ENCODE data around the gene CLHC1. TPM values are rescaled to one million over a fixed set of nuclear protein-coding genes. Genes with fewer than 3 reads are reported as not detected.

CLHC1 gene
- total and polyA plus RNA-seq, 2 donors (not counting 1 experiment from before 2014, with no cell fraction given) = 6.5 to 11.9 TPM

DNA sequence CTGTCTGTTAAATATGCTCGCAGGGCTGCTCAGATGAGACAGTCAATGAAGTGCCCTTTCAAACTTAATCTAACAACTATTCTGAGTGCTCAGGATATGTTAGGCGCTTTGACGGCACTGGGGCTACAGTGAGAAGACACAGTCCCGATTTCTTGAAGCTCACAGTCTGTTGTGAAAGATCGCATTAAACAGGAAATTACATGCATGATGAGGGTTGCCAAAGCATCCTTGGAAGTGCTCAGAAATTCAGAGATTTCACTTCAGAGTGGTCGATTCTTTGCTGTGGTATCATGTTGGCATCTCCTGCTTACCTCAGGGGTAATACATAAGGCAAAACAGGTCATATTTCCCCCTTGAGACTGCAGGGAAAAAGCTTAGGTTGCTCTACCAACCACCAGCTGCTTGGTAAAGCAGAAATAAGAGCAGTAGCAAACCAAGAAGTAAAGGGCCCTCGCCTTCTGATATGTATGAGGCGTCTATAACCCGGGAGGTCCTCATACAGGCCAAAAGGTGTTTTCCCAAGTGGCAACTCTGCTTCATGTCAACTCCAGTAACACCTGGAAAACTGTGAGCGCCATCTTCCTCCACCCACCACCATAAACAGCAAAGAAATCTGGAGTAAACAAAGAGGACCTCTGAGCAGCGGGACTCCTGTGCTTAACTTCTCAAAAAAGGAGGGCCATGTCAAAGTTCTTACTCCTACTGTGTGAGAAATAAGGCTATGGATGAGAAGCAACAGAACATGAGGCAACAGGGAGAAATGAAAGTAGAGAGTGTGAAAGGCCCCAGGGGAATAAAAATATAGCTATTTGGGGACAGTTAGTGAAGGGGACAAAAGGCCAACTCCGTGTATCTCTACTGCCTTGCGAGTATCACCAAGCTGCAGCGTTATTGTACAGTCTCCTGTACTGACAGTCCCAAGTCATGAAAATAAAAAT is 79.3 kb downstream of the CLHC1 start:
- Histone ChIP-seq H3K36me3 (ENCODE audit: control insufficient read depth, insufficient read depth, low read length) (no peaks in the 10 kb centered on the region), H3K4me2 (ENCODE audit: extremely low read depth, insufficient read depth, low read length) (no peak overlapping the region), H3K9me3 (ENCODE audit: control insufficient read depth, insufficient read depth, low read depth, low read length) (no peaks in the 10 kb centered on the region), H3K27me3 (ENCODE audit: control insufficient read depth, insufficient read depth, low read length) (no peaks in the 10 kb centered on the region), H3K79me2 (ENCODE audit: control insufficient read depth, insufficient read depth, low read length) (no peaks in the 10 kb centered on the region), H2AFZ (ENCODE audit: low read length) (no peak overlapping the region), H3K9ac (ENCODE audit: insufficient read depth, low read length) (no peak overlapping the region), H3K27ac (ENCODE audit: insufficient read depth, low read length) (no peak overlapping the region), H3K4me1 (ENCODE audit: control insufficient read depth, extremely low read depth, insufficient read depth, low read length) (peaks cover 40% of the 10 kb centered on the region), H3K4me3 (replicated peaks in 1 of 4; ENCODE audit: control extremely low read depth in 1 of 4, insufficient read depth in 1 of 4, low read depth in 3 of 4, low read length in 4 of 4) (no peak overlapping the region), H4K20me1 (ENCODE audit: control insufficient read depth, extremely low read depth, insufficient read depth, low read length) (no peaks in the 10 kb centered on the region)
- TF ChIP-seq, protein P1, sequence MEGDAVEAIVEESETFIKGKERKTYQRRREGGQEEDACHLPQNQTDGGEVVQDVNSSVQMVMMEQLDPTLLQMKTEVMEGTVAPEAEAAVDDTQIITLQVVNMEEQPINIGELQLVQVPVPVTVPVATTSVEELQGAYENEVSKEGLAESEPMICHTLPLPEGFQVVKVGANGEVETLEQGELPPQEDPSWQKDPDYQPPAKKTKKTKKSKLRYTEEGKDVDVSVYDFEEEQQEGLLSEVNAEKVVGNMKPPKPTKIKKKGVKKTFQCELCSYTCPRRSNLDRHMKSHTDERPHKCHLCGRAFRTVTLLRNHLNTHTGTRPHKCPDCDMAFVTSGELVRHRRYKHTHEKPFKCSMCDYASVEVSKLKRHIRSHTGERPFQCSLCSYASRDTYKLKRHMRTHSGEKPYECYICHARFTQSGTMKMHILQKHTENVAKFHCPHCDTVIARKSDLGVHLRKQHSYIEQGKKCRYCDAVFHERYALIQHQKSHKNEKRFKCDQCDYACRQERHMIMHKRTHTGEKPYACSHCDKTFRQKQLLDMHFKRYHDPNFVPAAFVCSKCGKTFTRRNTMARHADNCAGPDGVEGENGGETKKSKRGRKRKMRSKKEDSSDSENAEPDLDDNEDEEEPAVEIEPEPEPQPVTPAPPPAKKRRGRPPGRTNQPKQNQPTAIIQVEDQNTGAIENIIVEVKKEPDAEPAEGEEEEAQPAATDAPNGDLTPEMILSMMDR (conservative IDR thresholded peaks at IDR 0.05 in 1 of 2, IDR thresholded peaks at IDR 0.05 in 1 of 2; ENCODE audit: low read depth in 1 of 2, low read length in 2 of 2) = no peak
- no peak for TF ChIP-seq EZH2 (IDR thresholded peaks at IDR 0.05; ENCODE audit: low read length, missing control alignments)
- no peak for DNase-seq (ENCODE audit: low read depth in 2 of 2)

DNA sequence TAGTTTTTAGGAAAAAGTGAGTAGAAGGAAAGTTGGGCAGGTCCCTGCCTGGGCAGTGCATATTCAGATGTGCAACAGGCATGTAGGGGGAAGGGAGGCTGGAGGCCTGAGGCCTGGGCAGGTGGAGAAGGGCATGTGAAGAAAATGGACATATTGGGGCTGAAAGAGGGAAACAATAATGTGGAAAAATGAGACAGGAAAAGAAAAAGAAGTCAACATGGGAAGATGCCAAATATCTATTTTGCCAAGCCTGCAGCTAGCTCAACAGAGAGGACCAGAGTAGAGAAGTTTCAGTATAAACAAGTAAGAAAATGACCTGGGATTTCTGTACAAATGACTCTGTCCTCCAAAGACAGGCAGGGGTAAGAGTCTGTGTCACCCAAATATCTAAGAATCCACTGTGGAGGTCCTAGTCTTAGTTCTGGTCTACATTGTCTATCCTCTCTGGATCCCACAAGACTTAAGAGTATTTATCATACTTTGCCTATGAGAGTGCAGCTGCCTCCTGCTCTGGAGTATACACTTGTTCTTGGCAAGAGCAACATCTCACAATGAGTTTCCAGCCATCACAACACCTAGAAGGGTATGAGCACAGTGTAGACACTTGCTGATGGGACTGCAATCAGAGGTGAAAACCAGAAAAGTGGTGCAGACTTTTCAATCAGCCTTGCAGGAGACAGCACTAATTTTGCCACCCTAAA is 80.2 kb downstream of the CLHC1 start:
- H3K79me2 ChIP-seq (ENCODE audit: control insufficient read depth, insufficient read depth, low read length) = no peaks in the 10 kb centered on the region

DNA sequence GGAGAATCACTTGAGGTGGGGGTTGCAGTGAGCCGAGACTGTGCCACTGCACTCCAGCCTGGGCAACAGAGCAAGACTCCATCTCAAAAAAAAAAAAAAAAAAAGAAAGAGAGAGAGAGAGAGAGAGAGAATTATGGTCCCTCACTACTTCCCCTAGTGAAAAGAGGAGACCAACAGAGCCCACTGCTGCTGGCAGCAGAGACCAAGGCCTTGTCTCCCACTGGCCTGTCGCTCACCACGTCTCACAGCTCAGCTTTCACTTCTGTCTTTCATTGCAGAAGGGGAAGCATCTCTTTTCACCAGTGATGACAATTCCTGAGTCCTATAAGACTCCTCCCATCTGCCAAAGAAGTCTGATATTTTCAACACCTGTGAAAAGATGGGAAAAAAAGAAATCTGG is 81.3 kb downstream of the CLHC1 start:
- Histone ChIP-seq H3K4me1 (ENCODE audit: control insufficient read depth, extremely low read depth, insufficient read depth, low read length) (peaks cover 23% of the 10 kb centered on the region), H2AFZ (ENCODE audit: low read length) (no peak overlapping the region), H3K4me2 (ENCODE audit: extremely low read depth, insufficient read depth, low read length) (no peak overlapping the region), H3K79me2 (ENCODE audit: control insufficient read depth, insufficient read depth, low read length) (no peaks in the 10 kb centered on the region), H3K4me3 (replicated peaks in 1 of 4; ENCODE audit: control extremely low read depth in 1 of 4, insufficient read depth in 1 of 4, low read depth in 3 of 4, low read length in 4 of 4) (no peak overlapping the region), H3K9me3 (ENCODE audit: control insufficient read depth, insufficient read depth, low read depth, low read length) (no peaks in the 10 kb centered on the region), H3K9ac (ENCODE audit: insufficient read depth, low read length) (no peak overlapping the region), H3K27me3 (ENCODE audit: control insufficient read depth, insufficient read depth, low read length) (no peaks in the 10 kb centered on the region), H4K20me1 (ENCODE audit: control insufficient read depth, extremely low read depth, insufficient read depth, low read length) (no peaks in the 10 kb centered on the region), H3K27ac (ENCODE audit: insufficient read depth, low read length) (no peak overlapping the region), H3K36me3 (ENCODE audit: control insufficient read depth, insufficient read depth, low read length) (no peaks in the 10 kb centered on the region)
- no peak for TF ChIP-seq EZH2 (IDR thresholded peaks at IDR 0.05; ENCODE audit: low read length, missing control alignments)
- TF ChIP-seq, protein P1 (conservative IDR thresholded peaks at IDR 0.05 in 1 of 2, IDR thresholded peaks at IDR 0.05 in 1 of 2; ENCODE audit: low read depth in 1 of 2, low read length in 2 of 2) = no peak
- DNase-seq (ENCODE audit: low read depth in 2 of 2) = no peak

More for the DNA sequence above, 80.2 kb downstream of the CLHC1 start:
- Histone ChIP-seq H3K27ac (ENCODE audit: insufficient read depth, low read length) (no peak overlapping the region), H3K9ac (ENCODE audit: insufficient read depth, low read length) (no peak overlapping the region), H3K9me3 (ENCODE audit: control insufficient read depth, insufficient read depth, low read depth, low read length) (no peaks in the 10 kb centered on the region), H3K4me3 (replicated peaks in 1 of 4; ENCODE audit: control extremely low read depth in 1 of 4, insufficient read depth in 1 of 4, low read depth in 3 of 4, low read length in 4 of 4) (no peak overlapping the region), H3K27me3 (ENCODE audit: control insufficient read depth, insufficient read depth, low read length) (no peaks in the 10 kb centered on the region), H3K4me1 (ENCODE audit: control insufficient read depth, extremely low read depth, insufficient read depth, low read length) (peaks cover 32% of the 10 kb centered on the region), H3K4me2 (ENCODE audit: extremely low read depth, insufficient read depth, low read length) (peak overlapping the region; percentile 6), H2AFZ (ENCODE audit: low read length) (no peak overlapping the region), H3K36me3 (ENCODE audit: control insufficient read depth, insufficient read depth, low read length) (no peaks in the 10 kb centered on the region), H4K20me1 (ENCODE audit: control insufficient read depth, extremely low read depth, insufficient read depth, low read length) (no peaks in the 10 kb centered on the region)
- no peak for TF ChIP-seq EZH2 (IDR thresholded peaks at IDR 0.05; ENCODE audit: low read length, missing control alignments)
- TF ChIP-seq, protein P1 (conservative IDR thresholded peaks at IDR 0.05 in 1 of 2, IDR thresholded peaks at IDR 0.05 in 1 of 2; ENCODE audit: low read depth in 1 of 2, low read length in 2 of 2) = no peak
- DNase-seq (ENCODE audit: low read depth in 2 of 2) = peak in 1 of 2 donors; percentile 47

Measured in fibroblast of lung (primary cell).